Measurements from ENCODE around the gene CDR2L. TPM values are rescaled to one million over a fixed set of nuclear protein-coding genes. Genes with fewer than 3 reads are reported as not detected.

The CDR2L gene
- total and polyA plus RNA-seq, 4 donors: 8.5 to 19.0 (median 11.2) TPM

GRCh38 chr17:74946641-74947040, 40.8 kb upstream of the CDR2L start:
- no peak overlapping the region for H3K9ac ChIP-seq (ENCODE audit: insufficient read depth in 1 of 2, low read length in 2 of 2)
- WGBS, 2 donors: 83 to 92% methylated on average over 14 of the region's 14 CpGs
- no peaks in the 10 kb centered on the region for H3K4me1 ChIP-seq (ENCODE audit: control insufficient read depth in 5 of 5, insufficient read depth in 5 of 5, low read length in 5 of 5)
- no peak for ATAC-seq (ENCODE audit: insufficient read depth, low FRiP score)
- peaks cover 0 to 11% (median 2%) of the 10 kb centered on the region in 3 donors for H3K27me3 ChIP-seq (ENCODE audit: control insufficient read depth in 3 of 3, insufficient read depth in 3 of 3, low read length in 2 of 3)
- peaks cover 0 to 6% (median 0%) of the 10 kb centered on the region in 4 donors for H3K36me3 ChIP-seq (ENCODE audit: control insufficient read depth in 4 of 4, insufficient read depth in 4 of 4, low read length in 4 of 4)
- H3K27ac ChIP-seq (ENCODE audit: low read depth in 1 of 2, low read length in 1 of 2): no peak overlapping the region
- no peak for DNase-seq
- no peak overlapping the region for H3K4me3 ChIP-seq
- TF ChIP-seq CTCF (IDR thresholded peaks at IDR 0.05; ENCODE audit: control extremely low read depth, extremely low read depth): no peak
- H3K9me3 ChIP-seq (ENCODE audit: control insufficient read depth in 4 of 4, insufficient read depth in 3 of 4, low read length in 3 of 4): no peaks in the 10 kb centered on the region

- Histone ChIP-seq H3K36me3 (ENCODE audit: control insufficient read depth in 4 of 4, insufficient read depth in 4 of 4, low read length in 4 of 4) (peaks cover 0 to 7% (median 0%) of the 10 kb centered on the region in 4 donors), H3K9ac (ENCODE audit: insufficient read depth in 1 of 2, low read length in 2 of 2) (no peak overlapping the region), H3K4me1 (ENCODE audit: control insufficient read depth in 5 of 5, insufficient read depth in 5 of 5, low read length in 5 of 5) (no peaks in the 10 kb centered on the region), H3K9me3 (ENCODE audit: control insufficient read depth in 4 of 4, insufficient read depth in 3 of 4, low read length in 3 of 4) (no peaks in the 10 kb centered on the region), H3K27me3 (ENCODE audit: control insufficient read depth in 3 of 3, insufficient read depth in 3 of 3, low read length in 2 of 3) (peaks cover 0 to 5% (median 2%) of the 10 kb centered on the region in 3 donors), H3K27ac (ENCODE audit: low read depth in 1 of 2, low read length in 1 of 2) (no peak overlapping the region), H3K4me3 (no peak overlapping the region)
- ATAC-seq (ENCODE audit: insufficient read depth, low FRiP score) (no peak), DNase-seq (no peak)
- TF ChIP-seq CTCF (IDR thresholded peaks at IDR 0.05; ENCODE audit: control extremely low read depth, extremely low read depth): no peak
- 89 to 93% methylated on average over 17 of the region's 17 CpGs for WGBS, 2 donors
Measured at GRCh38 chr17:74947041-74947754, 40.2 kb upstream of the CDR2L start.

GRCh38 chr17:74949455-74950115, 37.8 kb upstream of the CDR2L start:
- H3K4me1 ChIP-seq (ENCODE audit: control insufficient read depth in 5 of 5, insufficient read depth in 5 of 5, low read length in 5 of 5): no peaks in the 10 kb centered on the region
- no peak overlapping the region for H3K4me3 ChIP-seq
- WGBS, 2 donors: 54 to 56% methylated on average over 12 of the region's 12 CpGs
- H3K9ac ChIP-seq (ENCODE audit: insufficient read depth in 1 of 2, low read length in 2 of 2): no peak overlapping the region
- DNase-seq (no peak), ATAC-seq (ENCODE audit: insufficient read depth, low FRiP score) (no peak)
- no peak overlapping the region for H3K27ac ChIP-seq (ENCODE audit: low read depth in 1 of 2, low read length in 1 of 2)
- H3K27me3 ChIP-seq (ENCODE audit: control insufficient read depth in 3 of 3, insufficient read depth in 3 of 3, low read length in 2 of 3): no peaks in the 10 kb centered on the region
- no peak for TF ChIP-seq CTCF (IDR thresholded peaks at IDR 0.05; ENCODE audit: control extremely low read depth, extremely low read depth)
- H3K9me3 ChIP-seq (ENCODE audit: control insufficient read depth in 4 of 4, insufficient read depth in 3 of 4, low read length in 3 of 4): no peaks in the 10 kb centered on the region
- peaks cover 0 to 9% (median 0%) of the 10 kb centered on the region in 4 donors for H3K36me3 ChIP-seq (ENCODE audit: control insufficient read depth in 4 of 4, insufficient read depth in 4 of 4, low read length in 4 of 4)

Measured in lung (tissue), 12 donors.